Measurements from ENCODE around the gene ANK2.
"Not testable (repeated sequence)": the region's sequence is repeated elsewhere in the genome, so short reads cannot be mapped to it uniquely, and the experiment has no call there.

The ANK2 gene

GRCh38 chr4:113153529-113154101 lies 104.2 kb downstream of the ANK2 start:
- no peak for DNase-seq (ENCODE audit: low read depth)

GRCh38 chr4:113154281-113154680 lies 104.8 kb downstream of the ANK2 start:
- no peak for DNase-seq (ENCODE audit: low read depth)

GRCh38 chr4:113157086-113157857 lies 107.8 kb downstream of the ANK2 start:
- DNase-seq (ENCODE audit: low read depth) = no peak

GRCh38 chr4:113159942-113160545 lies 110.6 kb downstream of the ANK2 start:
- no peak for DNase-seq (ENCODE audit: low read depth)

GRCh38 chr4:113160548-113160947 lies 111.1 kb downstream of the ANK2 start:
- DNase-seq (ENCODE audit: low read depth) = no peak

GRCh38 chr4:113162089-113162488 lies 112.6 kb downstream of the ANK2 start:
- no peak for DNase-seq (ENCODE audit: low read depth)

- DNase-seq (ENCODE audit: low read depth) = no peak
Observed at GRCh38 chr4:113169368-113169767, 119.9 kb downstream of the ANK2 start.

GRCh38 chr4:113170115-113170804 lies 120.8 kb downstream of the ANK2 start:
- no peak for DNase-seq (ENCODE audit: low read depth)

GRCh38 chr4:113170805-113171468 lies 121.5 kb downstream of the ANK2 start:
- no peak for DNase-seq (ENCODE audit: low read depth)

- DNase-seq (ENCODE audit: low read depth) = no peak
Observed at GRCh38 chr4:113173126-113173792, 123.8 kb downstream of the ANK2 start.

- DNase-seq (ENCODE audit: low read depth) = no peak
Observed at GRCh38 chr4:113173793-113174264, 124.4 kb downstream of the ANK2 start.

GRCh38 chr4:113179091-113179490 lies 129.6 kb downstream of the ANK2 start:
- DNase-seq (ENCODE audit: low read depth) = no peak

- no peak for DNase-seq (ENCODE audit: low read depth)
Observed at GRCh38 chr4:113179996-113180395, 130.5 kb downstream of the ANK2 start.

GRCh38 chr4:113181289-113182007 lies 132.0 kb downstream of the ANK2 start:
- DNase-seq (ENCODE audit: low read depth) = no peak

GRCh38 chr4:113183032-113183605 lies 133.7 kb downstream of the ANK2 start:
- DNase-seq (ENCODE audit: low read depth) = no peak

- not testable (repeated sequence) for DNase-seq (ENCODE audit: low read depth)
Observed at GRCh38 chr4:113186220-113186619, 136.8 kb downstream of the ANK2 start.

GRCh38 chr4:113186913-113187312 lies 137.5 kb downstream of the ANK2 start:
- no peak for DNase-seq (ENCODE audit: low read depth)

GRCh38 chr4:113187358-113187757 lies 137.9 kb downstream of the ANK2 start:
- no peak for DNase-seq (ENCODE audit: low read depth)

GRCh38 chr4:113189546-113189945 lies 140.1 kb downstream of the ANK2 start:
- no peak for DNase-seq (ENCODE audit: low read depth)

GRCh38 chr4:113209153-113209552 lies 159.7 kb downstream of the ANK2 start:
- no peak for DNase-seq (ENCODE audit: low read depth)

Data from CMK (cell line).